Large intestine (tissue), 3 donors: ENCODE data around the gene MRPS34. TPM values are rescaled to one million over a fixed set of nuclear protein-coding genes. Genes with fewer than 3 reads are reported as not detected.
A peak's percentile ranks its signal among the peaks of the same experiment; 100 is the strongest.
"Not testable (repeated sequence)": the region's sequence is repeated elsewhere in the genome, so short reads cannot be mapped to it uniquely, and the experiment has no call there.

Source experiments
- DNase-seq, 2 donors: peaks; one replicate each; pipeline versions ENCODE4 v3.0.0 to v3.0.0-alpha.2; 2013
- H3K27ac ChIP-seq: one replicate; pipeline ENCODE4 v1.5.1; 2013; ENCODE audit warnings: low read length
- H3K27me3 ChIP-seq: 2 replicates; pipeline ENCODE4 v1.6.1; 2013; ENCODE audit warnings: low read length; ENCODE audit not compliant: control insufficient read depth, insufficient read depth
- H3K36me3 ChIP-seq: 2 replicates; pipeline ENCODE4 v1.6.1; 2013; ENCODE audit warnings: low read length; ENCODE audit not compliant: control insufficient read depth, insufficient read depth
- H3K4me1 ChIP-seq: one replicate; pipeline ENCODE4 v1.6.1; 2013; ENCODE audit warnings: low read length; ENCODE audit not compliant: control insufficient read depth, insufficient read depth
- H3K4me3 ChIP-seq: one replicate; pipeline ENCODE4 v1.5.1; 2013; ENCODE audit warnings: low read length
- H3K9me3 ChIP-seq: one replicate; pipeline ENCODE4 v1.6.1; 2013; ENCODE audit warnings: mild to moderate bottlenecking, low read depth, low read length, moderate library complexity; ENCODE audit not compliant: control insufficient read depth
- WGBS: methylation state at CpG from one replicate; pipeline ENCODE4 v1.1.5; 2013; ENCODE audit warnings: low lambda C conversion rate; ENCODE audit not compliant: insufficient coverage; 5-methylcytosine and 5-hydroxymethylcytosine counted together
- polyA plus RNA-seq: library from polyadenylated mRNA; unstranded; fragments of 120-200 nt; gene quantifications from one replicate; pipeline ENCODE4 v1.2.1, GENCODE V29; 2013

MRPS34 gene
- polyA plus RNA-seq, 1 donor: 82.8 TPM

- H3K27me3 ChIP-seq, H3K4me1 ChIP-seq, DNase-seq, H3K36me3 ChIP-seq, H3K27ac ChIP-seq, H3K4me3 ChIP-seq, H3K9me3 ChIP-seq: not testable (repeated sequence)
- no CpG with 5 or more reads among the region's 5 CpGs for WGBS
Measured at GRCh38 chr16:1799263-1799662, 26.3 kb upstream of the MRPS34 start.

- H3K4me3 ChIP-seq: peak overlapping the region; percentile 39
- peaks cover 13% of the 10 kb centered on the region for H3K4me1 ChIP-seq
- H3K27me3 ChIP-seq: no peaks in the 10 kb centered on the region
- DNase-seq: no peak
- no CpG with 5 or more reads among the region's 32 CpGs for WGBS
- peak overlapping the region; percentile 39 for H3K27ac ChIP-seq
- peaks cover 28% of the 10 kb centered on the region for H3K9me3 ChIP-seq
- peaks cover 10% of the 10 kb centered on the region for H3K36me3 ChIP-seq
Measured at GRCh38 chr16:1794908-1795666, 22.2 kb upstream of the MRPS34 start.

- DNase-seq: peak in 1 of 2 donors; percentile 52
- peaks cover 13% of the 10 kb centered on the region for H3K4me1 ChIP-seq
- peaks cover 28% of the 10 kb centered on the region for H3K9me3 ChIP-seq
- peaks cover 17% of the 10 kb centered on the region for H3K36me3 ChIP-seq
- no CpG with 5 or more reads among the region's 18 CpGs for WGBS
- peak overlapping the region; percentile 39 for H3K27ac ChIP-seq
- no peaks in the 10 kb centered on the region for H3K27me3 ChIP-seq
- H3K4me3 ChIP-seq: peak overlapping the region; percentile 39
Measured at GRCh38 chr16:1794221-1794871, 21.4 kb upstream of the MRPS34 start.

GRCh38 chr16:1793578-1794220 is 20.8 kb upstream of the MRPS34 start, which contains the start of gene IGFALS:
TSS of gene IGFALS (minus strand) at chr16:1793705. CDS start at chr16:1793652, 53 bp downstream.
- peaks cover 23% of the 10 kb centered on the region for H3K36me3 ChIP-seq
- DNase-seq: no peak
- no CpG with 5 or more reads among the region's 28 CpGs for WGBS
- H3K9me3 ChIP-seq: peaks cover 30% of the 10 kb centered on the region
- H3K27me3 ChIP-seq: no peaks in the 10 kb centered on the region
- peak within 1 kb of the TSS; percentile 39 for H3K4me3 ChIP-seq
- peaks cover 13% of the 10 kb centered on the region for H3K4me1 ChIP-seq
- H3K27ac ChIP-seq: peak within 1 kb of the TSS; percentile 39

- Histone ChIP-seq H3K4me1 (peaks cover 13% of the 10 kb centered on the region), H3K27me3 (no peaks in the 10 kb centered on the region), H3K27ac (no peak overlapping the region), H3K4me3 (peak overlapping the region; percentile 39), H3K36me3 (peaks cover 30% of the 10 kb centered on the region), H3K9me3 (peaks cover 31% of the 10 kb centered on the region)
- no peak for DNase-seq
- no CpG with 5 or more reads among the region's 33 CpGs for WGBS
Measured at GRCh38 chr16:1792836-1793577, 20.1 kb upstream of the MRPS34 start.

- H3K27ac ChIP-seq: no peak overlapping the region
- H3K9me3 ChIP-seq: peaks cover 29% of the 10 kb centered on the region
- H3K27me3 ChIP-seq: no peaks in the 10 kb centered on the region
- no peak overlapping the region for H3K4me3 ChIP-seq
- peaks cover 37% of the 10 kb centered on the region for H3K36me3 ChIP-seq
- H3K4me1 ChIP-seq: peaks cover 13% of the 10 kb centered on the region
- no peak for DNase-seq
- WGBS: no CpG with 5 or more reads among the region's 59 CpGs
Measured at GRCh38 chr16:1791943-1792812, 19.2 kb upstream of the MRPS34 start.

- Histone ChIP-seq H3K9me3 (peaks cover 29% of the 10 kb centered on the region), H3K27ac (no peak overlapping the region), H3K4me3 (no peak overlapping the region), H3K4me1 (peaks cover 13% of the 10 kb centered on the region), H3K36me3 (peaks cover 45% of the 10 kb centered on the region), H3K27me3 (no peaks in the 10 kb centered on the region)
- WGBS: no CpG with 5 or more reads among the region's 53 CpGs
- DNase-seq: no peak
Measured at GRCh38 chr16:1791256-1791942, 18.5 kb upstream of the MRPS34 start.

GRCh38 chr16:1790611-1791255 is 17.8 kb upstream of the MRPS34 start:
- no peak for DNase-seq
- WGBS: no CpG with 5 or more reads among the region's 44 CpGs
- peaks cover 49% of the 10 kb centered on the region for H3K36me3 ChIP-seq

GRCh38 chr16:1790261-1790610 is 17.3 kb upstream of the MRPS34 start:
- no peak for DNase-seq
- Histone ChIP-seq H3K36me3 (peaks cover 52% of the 10 kb centered on the region), H3K27ac (no peak overlapping the region), H3K4me3 (no peak overlapping the region), H3K27me3 (no peaks in the 10 kb centered on the region), H3K9me3 (peaks cover 29% of the 10 kb centered on the region), H3K4me1 (peaks cover 10% of the 10 kb centered on the region)
- WGBS: no CpG with 5 or more reads among the region's 15 CpGs

More at GRCh38 chr16:1790611-1791255, 17.8 kb upstream of the MRPS34 start:
- H3K27me3 ChIP-seq: no peaks in the 10 kb centered on the region
- H3K27ac ChIP-seq: no peak overlapping the region
- H3K4me1 ChIP-seq: peaks cover 13% of the 10 kb centered on the region
- peaks cover 29% of the 10 kb centered on the region for H3K9me3 ChIP-seq
- H3K4me3 ChIP-seq: no peak overlapping the region
